ENCODE results near the gene FGF7.
"Not testable (repeated sequence)": the region's sequence is repeated elsewhere in the genome, so short reads cannot be mapped to it uniquely, and the experiment has no call there.

Gene FGF7

DNA sequence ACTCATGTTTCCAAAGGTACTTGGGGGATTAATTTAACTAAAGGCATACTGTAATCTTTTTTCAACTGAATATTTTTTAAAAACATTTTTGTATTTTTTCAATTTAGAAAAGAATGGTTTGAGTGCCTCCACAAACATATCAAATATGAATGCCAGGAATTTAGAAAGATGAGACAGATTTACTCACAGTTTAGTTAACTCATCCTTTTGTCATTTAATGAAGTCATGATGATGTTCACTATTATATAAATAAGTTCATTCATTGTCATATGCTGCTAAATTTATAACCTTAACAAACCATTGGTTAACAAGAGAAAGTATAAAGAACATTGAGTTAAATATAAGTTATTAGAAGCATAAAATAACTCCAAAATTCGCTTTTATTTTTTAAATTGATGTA, 50.0 kb downstream of the FGF7 start:
- peaks cover 7% of the 10 kb centered on the region for H3K4me1 ChIP-seq (ENCODE audit: control insufficient read depth, insufficient read depth, low read length)
- no peak overlapping the region for H3K9ac ChIP-seq (ENCODE audit: low read length)
- H3K36me3 ChIP-seq (ENCODE audit: control insufficient read depth, insufficient read depth, low read length): no peaks in the 10 kb centered on the region
- no peak overlapping the region for H3K4me3 ChIP-seq (ENCODE audit: low read length)
- no peaks in the 10 kb centered on the region for H3K27me3 ChIP-seq (ENCODE audit: control insufficient read depth, insufficient read depth, low read length)
- H3K27ac ChIP-seq (ENCODE audit: low read depth, low read length): no peak overlapping the region

DNA sequence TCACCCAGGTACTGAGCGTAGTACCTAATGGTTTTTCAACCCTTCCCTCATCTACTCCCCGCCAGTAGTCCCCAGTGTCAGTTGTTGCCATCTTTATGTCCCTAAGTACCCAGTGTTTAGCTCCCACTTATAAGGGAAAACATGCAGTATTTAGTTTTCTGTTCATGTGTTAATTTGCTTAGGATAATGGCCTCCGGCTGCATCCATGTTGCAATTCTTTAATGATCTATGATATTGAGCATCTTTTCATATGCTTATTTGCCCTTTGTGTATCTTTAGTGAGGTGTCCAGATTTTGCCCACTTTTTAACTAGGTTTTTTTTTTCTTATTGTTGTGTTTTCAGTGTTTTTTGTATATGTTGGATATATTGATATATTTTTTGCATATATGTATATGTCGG, 55.0 kb downstream of the FGF7 start:
- not testable (repeated sequence) for H3K4me1 ChIP-seq (ENCODE audit: control insufficient read depth, insufficient read depth, low read length); H3K9ac ChIP-seq (ENCODE audit: low read length); H3K36me3 ChIP-seq (ENCODE audit: control insufficient read depth, insufficient read depth, low read length); H3K27me3 ChIP-seq (ENCODE audit: control insufficient read depth, insufficient read depth, low read length); H3K27ac ChIP-seq (ENCODE audit: low read depth, low read length); H3K4me3 ChIP-seq (ENCODE audit: low read length)

DNA sequence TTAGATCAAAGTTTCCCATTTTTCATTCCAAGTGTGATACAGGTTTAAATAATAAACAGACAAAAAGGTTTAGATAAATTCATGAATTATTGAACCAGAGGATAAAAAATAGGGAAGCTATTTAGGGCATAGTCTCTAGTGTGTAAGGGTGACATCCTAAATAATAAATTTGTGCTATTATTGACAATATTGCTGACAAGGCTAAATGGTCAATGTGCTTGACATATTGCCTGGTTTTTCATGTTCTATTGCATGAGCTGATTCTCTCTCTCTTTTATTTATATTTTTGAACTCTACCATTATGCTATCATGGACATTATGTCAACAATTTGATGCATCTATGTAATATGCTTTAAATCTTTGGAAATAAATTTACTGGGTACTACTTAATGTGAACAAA, 55.9 kb downstream of the FGF7 start:
- H3K27ac ChIP-seq (ENCODE audit: low read depth, low read length); H3K27me3 ChIP-seq (ENCODE audit: control insufficient read depth, insufficient read depth, low read length); H3K36me3 ChIP-seq (ENCODE audit: control insufficient read depth, insufficient read depth, low read length); H3K4me1 ChIP-seq (ENCODE audit: control insufficient read depth, insufficient read depth, low read length); H3K9ac ChIP-seq (ENCODE audit: low read length); H3K4me3 ChIP-seq (ENCODE audit: low read length): not testable (repeated sequence)

DNA sequence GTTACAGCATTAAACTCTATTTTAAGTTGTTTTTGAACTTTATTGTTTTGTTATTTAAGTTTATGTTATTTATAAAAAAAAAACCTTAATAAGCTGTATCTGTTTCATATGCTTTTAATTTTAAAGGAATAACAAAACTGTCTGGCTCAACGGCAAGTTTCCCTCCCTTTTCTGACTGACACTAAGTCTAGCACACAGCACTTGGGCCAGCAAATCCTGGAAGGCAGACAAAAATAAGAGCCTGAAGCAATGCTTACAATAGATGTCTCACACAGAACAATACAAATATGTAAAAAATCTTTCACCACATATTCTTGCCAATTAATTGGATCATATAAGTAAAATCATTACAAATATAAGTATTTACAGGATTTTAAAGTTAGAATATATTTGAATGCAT, 62.4 kb downstream of the FGF7 start:
- H3K4me3 ChIP-seq (ENCODE audit: low read length); H3K27ac ChIP-seq (ENCODE audit: low read depth, low read length); H3K27me3 ChIP-seq (ENCODE audit: control insufficient read depth, insufficient read depth, low read length); H3K36me3 ChIP-seq (ENCODE audit: control insufficient read depth, insufficient read depth, low read length); H3K4me1 ChIP-seq (ENCODE audit: control insufficient read depth, insufficient read depth, low read length); H3K9ac ChIP-seq (ENCODE audit: low read length): not testable (repeated sequence)

DNA sequence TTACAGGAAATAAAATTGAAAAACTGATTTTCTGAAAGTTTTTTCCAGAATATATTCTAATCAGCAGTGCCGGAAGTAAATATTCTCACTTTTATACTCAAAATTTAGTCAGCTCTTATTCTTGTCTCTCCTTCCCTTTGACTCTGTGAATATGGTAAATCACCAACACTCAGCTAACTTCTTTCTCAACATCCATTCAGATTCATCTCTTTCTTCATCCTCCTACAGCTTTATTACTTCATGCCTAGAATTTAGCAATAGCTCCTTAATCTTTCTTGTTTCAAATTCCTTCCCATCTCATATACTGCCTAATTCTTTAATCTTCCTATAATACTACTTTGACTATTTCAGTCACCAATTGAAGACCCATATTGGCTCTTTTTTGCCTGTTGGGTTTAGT, 67.9 kb downstream of the FGF7 start:
- H3K4me3 ChIP-seq (ENCODE audit: low read length): no peak overlapping the region
- H3K36me3 ChIP-seq (ENCODE audit: control insufficient read depth, insufficient read depth, low read length): no peaks in the 10 kb centered on the region

DNA sequence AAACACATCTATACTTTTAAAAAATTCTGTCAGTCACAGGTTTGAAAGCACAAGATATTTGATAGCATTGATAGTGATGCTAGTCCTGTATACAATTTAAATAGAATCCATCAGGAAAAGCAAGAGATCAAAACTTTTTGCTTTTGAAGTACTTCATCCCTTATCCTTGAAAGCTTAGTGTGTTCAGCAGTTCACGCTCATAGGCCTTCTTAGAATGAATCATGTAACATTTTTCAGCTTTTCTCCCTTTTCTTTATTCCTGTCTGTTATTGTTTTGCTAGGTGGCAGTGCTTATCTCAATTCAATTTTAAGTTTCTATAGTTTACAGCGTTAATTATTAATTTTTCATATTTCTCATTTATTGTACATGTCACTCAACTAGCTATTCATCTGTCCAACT, 69.1 kb downstream of the FGF7 start:
- Histone ChIP-seq H3K27me3 (ENCODE audit: control insufficient read depth, insufficient read depth, low read length) (no peaks in the 10 kb centered on the region), H3K36me3 (ENCODE audit: control insufficient read depth, insufficient read depth, low read length) (no peaks in the 10 kb centered on the region), H3K4me3 (ENCODE audit: low read length) (no peak overlapping the region), H3K27ac (ENCODE audit: low read depth, low read length) (no peak overlapping the region), H3K9ac (ENCODE audit: low read length) (no peak overlapping the region), H3K4me1 (ENCODE audit: control insufficient read depth, insufficient read depth, low read length) (peaks cover 2% of the 10 kb centered on the region)

More for the DNA sequence above, 67.9 kb downstream of the FGF7 start:
- H3K9ac ChIP-seq (ENCODE audit: low read length): no peak overlapping the region
- H3K27ac ChIP-seq (ENCODE audit: low read depth, low read length): no peak overlapping the region
- H3K4me1 ChIP-seq (ENCODE audit: control insufficient read depth, insufficient read depth, low read length): peaks cover 2% of the 10 kb centered on the region
- no peaks in the 10 kb centered on the region for H3K27me3 ChIP-seq (ENCODE audit: control insufficient read depth, insufficient read depth, low read length)

DNA sequence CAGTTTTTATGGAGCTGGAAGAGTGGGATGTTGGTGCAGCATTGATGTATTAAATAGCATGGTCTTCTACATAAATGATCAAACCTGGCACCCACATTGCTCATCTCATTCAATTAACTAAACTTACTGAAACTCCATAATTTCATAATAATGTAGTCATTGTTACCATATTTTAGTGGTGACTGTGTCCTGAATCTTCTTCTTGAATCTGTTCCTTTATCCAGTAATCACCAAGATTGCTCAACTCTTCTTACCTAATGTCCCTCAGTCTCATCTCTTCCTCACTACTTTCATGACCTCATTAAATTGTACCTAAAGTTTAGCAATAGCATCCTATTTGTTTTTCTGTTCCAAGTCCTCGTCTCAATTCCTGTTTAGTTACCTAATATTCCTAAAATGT, 69.8 kb downstream of the FGF7 start:
- H3K27ac ChIP-seq (ENCODE audit: low read depth, low read length): no peak overlapping the region
- no peak overlapping the region for H3K9ac ChIP-seq (ENCODE audit: low read length)
- peaks cover 2% of the 10 kb centered on the region for H3K4me1 ChIP-seq (ENCODE audit: control insufficient read depth, insufficient read depth, low read length)
- no peaks in the 10 kb centered on the region for H3K27me3 ChIP-seq (ENCODE audit: control insufficient read depth, insufficient read depth, low read length)
- no peaks in the 10 kb centered on the region for H3K36me3 ChIP-seq (ENCODE audit: control insufficient read depth, insufficient read depth, low read length)
- H3K4me3 ChIP-seq (ENCODE audit: low read length): no peak overlapping the region

DNA sequence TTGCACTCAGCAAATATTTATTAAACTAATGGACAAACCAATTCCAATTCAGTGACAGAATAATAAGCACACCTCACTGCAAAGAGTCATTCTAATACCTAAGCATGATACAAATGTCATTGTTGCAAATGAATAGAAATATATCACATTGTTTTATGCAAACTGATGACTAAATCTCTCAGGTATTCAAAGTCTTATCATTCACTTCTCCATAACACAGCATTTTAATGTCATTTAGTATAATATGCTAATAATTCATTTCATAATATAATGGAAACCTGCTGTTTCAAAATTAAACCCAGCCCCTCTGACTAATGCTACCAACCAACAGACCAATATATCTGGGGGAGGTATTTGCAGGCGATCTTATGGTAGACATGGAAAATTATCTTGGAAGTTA, 71.8 kb downstream of the FGF7 start:
- H3K36me3 ChIP-seq (ENCODE audit: control insufficient read depth, insufficient read depth, low read length): no peaks in the 10 kb centered on the region
- H3K9ac ChIP-seq (ENCODE audit: low read length): no peak overlapping the region
- no peak overlapping the region for H3K27ac ChIP-seq (ENCODE audit: low read depth, low read length)
- H3K27me3 ChIP-seq (ENCODE audit: control insufficient read depth, insufficient read depth, low read length): no peaks in the 10 kb centered on the region
- H3K4me1 ChIP-seq (ENCODE audit: control insufficient read depth, insufficient read depth, low read length): peaks cover 2% of the 10 kb centered on the region
- H3K4me3 ChIP-seq (ENCODE audit: low read length): no peak overlapping the region

DNA sequence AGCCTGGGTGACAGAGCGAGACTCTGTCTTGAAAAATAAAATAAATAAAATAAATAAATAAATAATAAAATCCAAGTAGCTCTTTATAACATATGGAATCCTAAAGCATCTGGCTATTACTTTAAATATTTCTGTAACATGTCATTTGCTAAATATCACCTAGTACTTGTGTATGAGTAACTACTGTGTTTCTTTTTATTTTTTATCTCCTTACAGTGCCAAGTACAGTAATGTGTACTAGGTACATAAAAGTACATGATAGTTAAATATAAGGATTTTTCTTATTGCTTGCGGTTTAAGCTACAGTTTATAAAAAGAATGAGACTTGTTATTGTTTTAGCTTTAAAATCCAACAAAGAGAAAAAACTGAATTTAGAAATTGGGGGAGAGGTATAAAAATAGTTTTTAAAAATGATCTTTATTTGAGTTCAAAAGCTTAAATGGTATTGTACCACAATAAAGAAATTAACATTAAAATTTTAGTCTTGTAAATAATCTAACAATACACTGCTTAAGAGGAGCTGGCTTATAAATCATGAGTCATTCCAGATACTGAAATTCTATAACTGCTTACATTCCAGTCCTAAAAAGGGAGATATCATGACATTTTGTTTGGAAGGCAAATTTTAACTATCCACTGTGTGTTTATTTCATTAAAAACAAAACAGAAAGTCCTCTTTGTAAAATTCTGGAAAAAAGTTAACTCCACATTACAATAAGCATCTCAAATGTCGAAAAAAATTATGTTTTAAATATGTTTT, 73.1 kb downstream of the FGF7 start:
- H3K36me3 ChIP-seq (ENCODE audit: control insufficient read depth, insufficient read depth, low read length): no peaks in the 10 kb centered on the region
- H3K27me3 ChIP-seq (ENCODE audit: control insufficient read depth, insufficient read depth, low read length): no peaks in the 10 kb centered on the region
- H3K4me3 ChIP-seq (ENCODE audit: low read length): no peak overlapping the region
- H3K27ac ChIP-seq (ENCODE audit: low read depth, low read length): peak overlapping the region; percentile 18
- no peak overlapping the region for H3K9ac ChIP-seq (ENCODE audit: low read length)
- H3K4me1 ChIP-seq (ENCODE audit: control insufficient read depth, insufficient read depth, low read length): peaks cover 2% of the 10 kb centered on the region

DNA sequence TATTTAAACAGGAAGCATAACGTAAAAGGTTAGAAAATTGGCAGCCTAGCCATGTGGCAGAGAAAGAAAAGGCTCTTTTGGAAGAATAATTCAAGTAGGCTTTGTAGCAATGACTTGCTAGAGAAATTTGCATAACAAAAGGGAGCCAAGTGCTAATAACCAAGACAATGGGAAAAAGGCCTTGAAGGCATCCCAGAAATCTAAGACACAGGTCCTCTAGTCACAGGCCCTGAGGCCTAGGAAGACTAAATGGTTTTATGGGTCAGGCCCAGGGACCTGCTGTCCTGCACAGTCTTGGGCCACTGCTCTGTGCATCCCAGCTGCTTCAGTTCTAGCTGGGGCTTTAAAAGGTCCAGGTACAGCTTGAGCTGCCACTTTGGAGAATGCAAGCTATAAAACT, 78.5 kb downstream of the FGF7 start:
- no peaks in the 10 kb centered on the region for H3K36me3 ChIP-seq (ENCODE audit: control insufficient read depth, insufficient read depth, low read length)
- no peak overlapping the region for H3K27ac ChIP-seq (ENCODE audit: low read depth, low read length)
- H3K27me3 ChIP-seq (ENCODE audit: control insufficient read depth, insufficient read depth, low read length): no peaks in the 10 kb centered on the region
- no peak overlapping the region for H3K9ac ChIP-seq (ENCODE audit: low read length)
- H3K4me1 ChIP-seq (ENCODE audit: control insufficient read depth, insufficient read depth, low read length): no peaks in the 10 kb centered on the region
- H3K4me3 ChIP-seq (ENCODE audit: low read length): no peak overlapping the region

DNA sequence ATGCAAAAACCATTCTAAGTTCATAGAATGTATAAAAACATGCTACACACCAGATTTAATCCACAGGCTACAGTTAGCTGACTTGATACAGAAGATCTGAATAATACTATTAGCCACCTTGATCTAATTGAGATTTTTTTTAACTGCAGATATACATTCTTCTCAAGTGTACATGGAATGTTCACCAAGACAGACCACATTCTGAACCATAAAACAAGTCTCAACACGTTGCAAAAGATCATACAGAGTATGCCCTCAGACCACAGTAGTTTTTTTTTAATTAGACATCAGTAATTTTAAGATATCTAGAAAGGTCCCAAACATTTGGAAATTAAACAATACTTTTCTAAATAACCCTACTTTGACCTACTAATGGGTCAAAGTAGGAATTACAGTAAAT, 83.3 kb downstream of the FGF7 start:
- no peaks in the 10 kb centered on the region for H3K27me3 ChIP-seq (ENCODE audit: control insufficient read depth, insufficient read depth, low read length)
- H3K9ac ChIP-seq (ENCODE audit: low read length): no peak overlapping the region
- H3K27ac ChIP-seq (ENCODE audit: low read depth, low read length): no peak overlapping the region
- H3K4me1 ChIP-seq (ENCODE audit: control insufficient read depth, insufficient read depth, low read length): no peaks in the 10 kb centered on the region
- no peaks in the 10 kb centered on the region for H3K36me3 ChIP-seq (ENCODE audit: control insufficient read depth, insufficient read depth, low read length)
- H3K4me3 ChIP-seq (ENCODE audit: low read length): no peak overlapping the region

DNA sequence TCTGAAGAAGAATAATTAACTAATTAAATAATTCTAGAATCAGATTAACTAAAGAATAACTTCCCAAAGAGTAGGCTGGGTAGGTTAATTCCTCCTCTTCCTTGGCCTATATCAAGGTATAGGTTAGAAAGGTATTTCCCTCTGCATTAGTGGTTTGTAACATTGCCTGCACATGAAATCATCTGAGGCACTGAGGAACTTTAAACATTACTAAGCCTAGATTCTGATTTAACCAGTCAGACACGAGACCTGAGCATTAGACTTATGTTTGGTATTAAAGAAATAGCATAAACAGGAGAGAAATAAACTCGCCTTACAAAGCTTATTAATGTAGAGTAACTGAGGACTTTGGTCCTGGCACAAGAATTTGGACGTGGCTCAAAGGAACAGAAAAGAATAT, 84.2 kb downstream of the FGF7 start:
- Histone ChIP-seq H3K4me1 (ENCODE audit: control insufficient read depth, insufficient read depth, low read length) (no peaks in the 10 kb centered on the region), H3K27ac (ENCODE audit: low read depth, low read length) (no peak overlapping the region), H3K4me3 (ENCODE audit: low read length) (no peak overlapping the region), H3K36me3 (ENCODE audit: control insufficient read depth, insufficient read depth, low read length) (no peaks in the 10 kb centered on the region), H3K27me3 (ENCODE audit: control insufficient read depth, insufficient read depth, low read length) (no peaks in the 10 kb centered on the region), H3K9ac (ENCODE audit: low read length) (no peak overlapping the region)

DNA sequence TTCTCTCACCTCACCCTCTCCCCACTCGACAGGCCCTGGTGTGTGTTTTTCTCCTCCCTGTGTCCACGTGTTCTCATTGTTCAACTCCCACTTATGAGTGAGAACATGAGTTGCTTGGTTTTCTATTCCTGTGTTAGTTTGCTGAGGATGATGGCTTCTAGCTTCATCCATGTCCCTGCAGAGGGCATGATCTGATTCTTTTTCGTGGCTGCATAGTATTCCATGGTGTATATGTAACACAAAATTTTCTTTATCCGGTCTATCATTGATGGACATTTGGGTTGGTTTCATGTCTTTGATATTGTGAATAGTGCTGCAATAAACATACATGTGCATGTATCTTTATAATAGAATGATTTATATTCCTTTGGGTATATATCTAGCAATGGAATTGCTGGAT, 89.7 kb downstream of the FGF7 start:
- H3K27me3 ChIP-seq (ENCODE audit: control insufficient read depth, insufficient read depth, low read length); H3K9ac ChIP-seq (ENCODE audit: low read length); H3K36me3 ChIP-seq (ENCODE audit: control insufficient read depth, insufficient read depth, low read length); H3K27ac ChIP-seq (ENCODE audit: low read depth, low read length); H3K4me1 ChIP-seq (ENCODE audit: control insufficient read depth, insufficient read depth, low read length); H3K4me3 ChIP-seq (ENCODE audit: low read length): not testable (repeated sequence)

All from rectal smooth muscle tissue (tissue), 1 donor.